Renal pelvis (tissue), 4 donors: ENCODE data around the gene PKP3. TPM values are rescaled to one million over a fixed set of nuclear protein-coding genes. Genes with fewer than 3 reads are reported as not detected.

Experiments used
- DNase-seq: peaks from one replicate; pipeline ENCODE4 v3.0.0-alpha.2; 2013
- polyA plus RNA-seq, 3 donors: library from polyadenylated mRNA; unstranded; fragments of 120-200 nt; gene quantifications; one replicate each; pipeline ENCODE4 v1.2.1, GENCODE V29; 2013; ENCODE audit not compliant: insufficient read length in 3 of 3

PKP3 gene
- polyA plus RNA-seq, 3 donors, result 6.5 to 7.0 (median 6.7) TPM

DNA sequence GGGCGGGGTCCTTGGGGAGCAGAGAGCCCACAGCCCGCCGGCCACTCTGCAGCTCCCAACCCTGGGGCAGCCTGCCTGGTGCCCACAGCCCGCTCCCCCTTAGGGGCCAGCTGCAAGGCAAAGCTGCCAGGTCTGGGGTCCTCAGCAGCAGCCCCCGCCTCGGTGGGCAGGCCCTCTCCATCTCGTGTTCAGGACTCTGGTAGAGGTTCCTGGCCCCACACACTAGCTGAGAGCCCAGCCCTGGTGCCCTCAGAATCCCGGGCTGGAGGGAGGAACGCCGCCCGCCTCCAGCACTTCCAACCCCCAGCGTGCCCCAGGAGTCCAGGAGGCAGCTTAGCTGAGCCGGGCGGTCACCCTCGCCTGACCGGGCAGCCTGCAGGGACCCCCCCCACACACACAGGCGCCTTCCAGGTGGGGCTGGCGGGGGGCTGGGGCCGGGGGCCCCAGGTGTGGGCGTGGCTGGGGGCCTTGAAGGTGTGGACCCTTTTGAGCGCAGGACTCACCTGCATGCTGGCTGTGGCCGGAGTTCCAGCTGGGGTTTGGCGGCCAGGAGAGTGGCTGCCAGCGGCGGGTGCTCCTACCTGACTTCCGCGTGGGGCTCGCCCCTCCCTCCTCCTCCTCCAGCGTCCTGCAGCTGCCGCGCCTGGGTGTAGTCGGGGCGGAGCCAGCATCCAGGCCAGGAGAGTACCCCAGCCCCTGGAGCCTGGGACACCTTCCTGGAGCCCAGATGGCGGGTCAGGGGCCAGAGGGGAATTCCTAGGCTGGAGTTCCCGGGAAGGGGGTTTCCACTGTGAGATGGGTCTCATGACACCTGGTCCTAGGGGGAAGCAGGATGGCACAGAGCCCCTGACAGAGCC lies 47.6 kb downstream of the PKP3 start, which contains the start of gene ANO9:
TSS of gene ANO9 (minus strand) at position 594 of the 857 bp plus-strand sequence. CDS start at position 509, 85 bp downstream.
- DNase-seq, result no peak

DNA sequence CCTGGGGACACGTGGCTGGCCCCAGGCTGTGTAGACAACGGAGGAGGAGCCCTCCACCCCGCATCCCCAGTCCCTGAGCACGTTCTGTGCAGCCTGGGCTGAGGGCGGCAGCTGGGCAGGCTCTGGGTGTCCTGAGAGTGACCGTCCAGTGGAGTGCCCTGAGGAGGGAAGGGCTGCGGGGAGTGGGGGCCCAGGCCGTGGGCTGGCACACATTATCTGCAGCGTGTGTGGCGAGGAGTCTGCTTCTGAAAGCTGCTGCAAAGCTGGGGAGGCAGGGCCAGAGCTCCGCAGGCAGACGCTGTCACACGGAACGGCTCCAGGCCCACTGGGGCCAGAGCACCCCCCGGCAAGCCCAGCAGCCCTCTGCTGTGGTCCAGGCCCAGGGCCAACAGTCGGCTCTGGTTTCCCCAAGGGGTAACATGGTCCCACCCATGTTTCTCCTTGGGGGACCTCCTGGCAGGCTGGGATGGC lies 48.6 kb downstream of the PKP3 start:
- no peak for DNase-seq

DNA sequence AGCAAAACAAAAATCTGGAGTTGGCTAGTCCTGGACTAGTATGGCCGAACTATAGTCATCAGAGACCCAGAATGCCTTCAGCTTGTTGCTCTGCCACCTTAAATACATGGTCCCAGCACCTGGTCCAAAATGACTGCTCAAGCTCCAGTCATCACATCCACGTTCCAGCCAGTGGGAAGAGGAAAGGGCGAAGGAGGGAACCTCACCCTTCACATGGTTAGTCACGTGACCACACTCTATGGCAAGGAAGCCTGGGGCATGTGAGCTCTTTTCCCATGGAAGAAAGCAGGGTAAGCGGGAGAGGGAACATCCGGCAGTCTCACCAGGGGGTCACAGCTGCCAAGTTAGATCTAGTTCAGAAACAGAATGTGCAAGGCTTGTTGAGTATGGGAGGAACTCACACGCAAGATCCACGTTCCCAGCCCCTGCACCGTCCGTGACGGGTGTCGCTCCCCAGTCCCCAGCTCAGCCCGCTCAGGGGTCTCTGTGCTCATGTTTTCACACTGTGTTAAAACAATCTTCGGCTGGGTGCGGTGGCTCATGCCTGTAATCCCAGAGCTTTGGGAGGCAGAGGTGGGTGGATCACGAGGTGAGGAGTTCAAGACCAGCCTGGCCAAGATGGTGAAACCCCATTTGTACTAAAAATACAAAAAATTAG lies 49.7 kb downstream of the PKP3 start:
- no peak for DNase-seq

DNA sequence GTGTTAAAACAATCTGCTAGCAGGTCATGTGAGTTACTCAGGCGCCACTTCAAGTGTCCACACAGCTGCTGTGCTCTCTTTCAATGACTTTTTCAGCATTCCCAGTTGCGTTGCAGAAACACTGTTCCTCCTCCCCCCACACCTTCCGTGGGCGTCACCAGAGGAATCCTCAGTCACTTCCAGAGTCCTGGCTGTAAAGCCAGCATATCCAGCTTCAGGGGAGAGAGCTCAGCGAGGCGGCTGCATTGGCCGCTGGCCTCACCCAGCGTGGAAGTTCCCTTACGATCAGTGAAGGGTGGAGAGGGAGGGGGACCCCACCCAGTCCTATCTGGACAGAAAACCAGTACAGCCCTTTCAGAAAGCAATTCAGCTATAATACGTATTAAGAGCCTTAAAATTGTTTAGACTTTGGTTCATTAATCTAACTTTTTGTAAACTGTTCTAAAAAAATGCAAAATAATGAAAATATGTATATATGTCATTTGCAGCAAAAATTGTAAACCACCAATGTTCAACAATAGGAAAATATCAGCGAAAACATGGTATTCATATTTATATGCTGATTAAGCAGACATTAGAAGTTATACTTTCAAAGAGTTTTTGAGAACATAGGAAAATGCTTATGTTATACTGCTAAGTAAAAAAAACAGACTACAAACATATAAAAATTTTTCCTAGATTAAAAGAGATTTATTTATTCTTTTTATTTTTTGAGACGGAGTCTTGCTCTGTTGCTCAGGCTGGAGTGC lies 50.6 kb downstream of the PKP3 start:
- DNase-seq, result no peak

DNA sequence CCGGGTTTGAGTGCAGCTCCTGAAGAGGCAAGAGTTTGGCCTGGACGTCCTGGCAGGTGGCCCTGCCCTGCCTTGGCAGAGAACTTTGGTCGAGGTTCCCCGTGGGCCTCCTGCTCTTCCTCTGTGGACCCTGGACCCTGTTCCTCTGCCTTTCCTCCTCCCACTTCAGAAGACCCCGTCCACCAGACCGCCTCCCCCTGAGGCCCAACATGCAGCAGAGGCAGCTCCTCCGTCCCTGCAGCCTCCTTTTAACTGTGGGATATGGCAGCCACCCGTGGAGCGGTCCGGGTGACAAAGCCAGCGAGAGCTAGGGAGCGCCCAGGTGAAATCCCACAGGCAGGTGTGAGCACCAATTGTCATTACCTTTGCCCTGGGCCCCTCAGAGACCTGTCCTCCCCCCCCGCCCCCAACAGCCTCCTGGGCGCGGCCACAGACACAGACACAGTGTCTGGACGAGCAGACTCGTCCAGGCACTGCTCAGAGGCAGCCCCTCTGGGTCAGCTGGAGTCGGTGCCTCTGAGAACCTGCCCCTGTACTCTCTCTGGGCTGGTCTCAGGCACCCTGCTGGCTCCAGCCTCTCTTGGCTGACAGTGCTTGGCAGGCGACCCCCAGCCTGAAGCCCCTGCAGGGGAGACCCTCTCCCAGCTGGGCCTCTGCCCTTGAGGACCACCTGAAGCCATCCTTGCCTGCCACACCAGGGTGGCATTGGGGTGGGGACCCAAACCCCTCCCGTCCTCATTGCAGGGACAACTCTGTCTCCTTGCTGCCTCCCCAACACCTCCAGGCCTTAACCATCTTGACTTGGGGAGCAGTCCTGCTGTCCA lies 52.0 kb downstream of the PKP3 start:
- DNase-seq, result no peak

DNA sequence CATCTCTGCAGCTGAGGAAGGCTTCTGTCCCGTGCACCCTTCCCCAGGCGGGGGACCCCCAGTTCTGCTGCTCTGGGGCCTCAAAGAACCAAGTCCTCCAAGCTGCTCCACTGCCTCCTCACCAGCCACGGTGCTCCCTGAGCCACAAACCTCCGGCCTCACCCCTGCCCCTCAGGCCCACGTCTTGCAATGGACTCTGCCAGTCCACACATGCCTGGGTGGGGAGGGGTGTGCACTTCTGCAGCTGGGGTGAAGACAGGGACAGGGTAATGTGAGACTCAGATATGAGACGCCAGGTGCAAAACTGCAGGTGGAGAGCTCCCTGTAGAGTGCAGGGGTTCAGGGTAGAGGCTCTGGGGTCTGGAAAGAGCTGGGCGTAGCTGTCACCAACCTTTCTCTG lies 52.9 kb downstream of the PKP3 start:
- no peak for DNase-seq

DNA sequence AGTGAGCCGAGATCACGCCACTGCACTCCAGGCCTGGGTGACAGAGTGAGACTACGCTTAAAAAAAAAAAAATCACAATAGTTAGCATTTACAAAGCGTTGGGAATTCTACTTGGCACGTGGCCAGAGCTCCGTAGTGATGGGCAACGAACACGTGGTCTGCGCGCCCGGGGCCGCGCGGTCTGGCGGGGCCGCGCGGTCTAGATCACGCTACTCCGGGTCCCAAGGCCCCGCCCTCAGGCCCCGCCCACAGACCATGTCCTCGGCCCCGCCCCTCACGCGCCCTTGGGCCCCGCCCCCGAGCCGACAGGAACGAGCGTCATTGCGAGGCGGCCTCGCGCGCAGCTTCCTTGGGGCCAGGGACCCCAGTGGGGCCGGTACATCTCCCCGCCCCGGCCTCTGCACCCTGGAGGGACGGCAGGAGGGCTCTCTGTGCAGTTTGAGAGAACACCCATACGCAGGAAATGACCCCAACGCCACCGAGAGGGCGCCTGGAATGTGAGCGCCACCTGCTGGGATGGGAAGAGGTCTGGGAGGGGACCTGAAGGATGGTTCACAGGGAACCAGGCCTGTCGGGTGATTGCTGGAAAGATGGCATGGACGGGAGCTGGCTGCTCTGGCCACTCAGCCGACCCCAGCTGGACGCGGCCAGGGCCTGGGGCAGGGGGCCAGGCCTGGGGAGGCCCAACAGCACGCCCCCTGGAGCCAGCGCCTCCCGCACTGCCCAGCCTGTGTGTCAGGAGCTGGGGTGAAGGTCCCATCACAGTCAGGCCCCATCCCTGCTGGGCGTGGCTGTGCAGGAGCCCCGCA lies 54.1 kb downstream of the PKP3 start:
- DNase-seq, result peak; percentile 92

DNA sequence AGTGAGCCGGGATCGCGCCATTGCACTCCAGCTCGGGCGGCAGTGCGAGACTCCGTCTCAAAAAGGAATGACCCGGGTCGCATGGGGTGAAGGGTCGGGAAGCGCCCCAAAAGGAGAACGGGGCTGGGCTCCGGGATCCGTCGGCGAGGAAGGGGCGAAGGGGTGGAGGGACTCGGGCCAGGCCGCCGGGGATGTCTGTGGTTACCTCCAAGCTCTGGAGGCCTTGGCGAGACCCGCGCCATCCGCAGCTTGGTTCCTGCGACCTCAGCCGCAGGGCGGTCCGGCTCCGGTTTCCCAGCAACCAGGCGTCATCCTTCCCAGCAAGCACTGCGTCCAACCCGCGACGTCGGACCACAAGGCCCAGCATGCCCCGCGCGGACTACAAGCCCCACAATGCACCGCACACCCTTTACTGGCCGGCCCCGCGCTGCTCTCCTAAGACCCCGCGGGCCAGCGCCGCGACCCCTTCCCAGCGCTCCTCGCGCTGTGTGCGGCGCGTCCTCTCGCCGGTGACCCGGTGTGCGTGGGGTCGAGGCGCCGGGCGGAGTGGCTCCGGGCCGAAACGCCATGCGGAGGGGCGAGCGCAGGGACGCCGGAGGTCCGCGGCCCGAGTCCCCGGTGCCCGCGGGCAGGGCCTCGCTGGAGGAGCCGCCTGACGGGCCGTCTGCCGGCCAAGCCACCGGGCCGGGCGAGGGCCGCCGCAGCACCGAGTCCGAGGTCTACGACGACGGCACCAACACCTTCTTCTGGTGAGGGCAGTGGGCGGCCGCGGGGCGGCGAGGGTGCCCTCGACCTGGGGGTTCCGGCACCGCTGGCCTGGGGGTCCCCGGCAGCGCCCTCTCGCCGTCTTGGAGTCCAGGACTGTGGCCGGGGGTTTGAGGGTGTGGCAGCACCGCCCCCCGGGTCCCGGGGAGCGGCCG lies 56.1 kb downstream of the PKP3 start, which contains the start of gene PTDSS2:
TSS of gene PTDSS2 (plus strand) at position 391 of the 920 bp plus-strand sequence. CDS start at position 568, 177 bp downstream.
- peak; percentile 97 for DNase-seq

DNA sequence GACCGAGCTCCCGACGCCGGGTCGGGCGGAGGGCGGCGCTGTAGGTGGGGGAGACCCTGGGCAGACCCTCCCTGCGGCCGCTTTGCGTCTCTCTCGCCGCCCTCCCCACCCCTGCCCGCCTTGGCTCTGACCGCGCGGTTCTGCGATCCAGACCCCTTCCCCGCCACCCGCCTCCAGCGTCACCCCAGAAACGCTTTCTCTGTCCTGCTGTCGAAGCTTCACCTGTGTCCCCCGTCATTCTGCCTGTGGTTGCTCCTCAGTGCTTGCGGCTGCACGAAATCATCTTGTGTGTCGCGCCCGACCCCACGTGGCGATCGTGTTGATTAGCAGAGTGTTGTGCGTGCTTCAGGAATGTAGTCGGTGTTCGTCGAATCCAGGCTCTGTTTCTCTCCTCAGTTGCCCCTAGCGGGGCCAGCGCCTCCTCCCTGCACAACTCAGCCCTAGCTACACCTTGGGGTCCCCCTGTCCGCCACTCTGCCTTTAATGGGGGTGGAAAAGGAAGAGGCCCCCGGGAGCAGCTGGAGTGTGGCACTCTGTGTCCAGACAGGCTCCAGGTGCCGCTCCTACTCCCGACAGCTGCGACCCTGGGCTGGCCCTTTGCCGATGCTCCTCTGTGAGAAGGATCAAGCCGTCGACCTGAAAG lies 56.9 kb downstream of the PKP3 start:
- DNase-seq, result peak; percentile 72

DNA sequence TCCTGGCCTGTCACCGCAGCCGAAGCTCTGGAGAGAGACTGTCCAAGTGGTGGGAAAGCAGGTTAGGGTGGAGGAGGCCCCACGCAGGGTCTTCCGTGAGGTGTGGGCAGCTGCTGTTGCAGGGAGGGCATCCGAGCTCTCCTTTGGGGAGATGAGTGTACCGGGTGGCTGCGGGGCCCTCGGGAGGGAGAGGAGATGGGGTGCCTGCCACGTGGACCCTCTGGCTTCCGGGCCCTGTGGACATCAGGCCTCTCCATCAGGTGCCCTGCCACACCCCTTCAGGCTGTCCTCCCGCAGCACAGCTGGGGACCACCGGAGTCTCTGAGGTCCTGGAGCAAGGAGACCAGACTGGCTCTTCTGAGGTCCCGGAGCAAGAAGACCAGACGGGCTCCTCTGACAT lies 57.7 kb downstream of the PKP3 start:
- DNase-seq, result no peak

DNA sequence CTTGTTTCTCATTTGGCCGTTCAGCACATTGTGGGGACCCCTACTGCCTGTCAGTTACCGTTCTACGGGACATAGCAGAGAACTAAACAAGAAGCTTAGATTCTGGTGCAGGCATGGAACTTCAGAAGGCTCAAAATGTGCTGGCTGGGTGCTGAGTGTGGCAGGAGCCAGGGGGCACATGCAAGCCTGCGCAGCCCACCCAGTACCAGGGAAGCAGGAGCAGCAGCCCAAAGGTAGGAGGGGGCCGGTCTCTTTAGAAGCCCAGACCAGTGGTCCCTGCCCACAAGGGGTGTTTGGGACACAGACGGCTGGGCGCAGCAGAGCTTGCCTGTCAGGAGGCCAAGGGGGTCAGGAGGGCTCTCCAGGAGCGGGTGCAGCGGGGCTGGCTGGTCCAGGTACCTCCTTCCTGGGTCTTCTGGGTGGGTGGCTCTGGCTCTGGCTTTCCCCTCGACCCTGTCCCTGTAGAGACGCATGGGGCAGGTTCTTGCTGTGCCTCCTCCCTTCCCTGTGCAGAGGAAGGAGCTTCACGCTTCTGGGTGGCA lies 58.3 kb downstream of the PKP3 start:
- no peak for DNase-seq

DNA sequence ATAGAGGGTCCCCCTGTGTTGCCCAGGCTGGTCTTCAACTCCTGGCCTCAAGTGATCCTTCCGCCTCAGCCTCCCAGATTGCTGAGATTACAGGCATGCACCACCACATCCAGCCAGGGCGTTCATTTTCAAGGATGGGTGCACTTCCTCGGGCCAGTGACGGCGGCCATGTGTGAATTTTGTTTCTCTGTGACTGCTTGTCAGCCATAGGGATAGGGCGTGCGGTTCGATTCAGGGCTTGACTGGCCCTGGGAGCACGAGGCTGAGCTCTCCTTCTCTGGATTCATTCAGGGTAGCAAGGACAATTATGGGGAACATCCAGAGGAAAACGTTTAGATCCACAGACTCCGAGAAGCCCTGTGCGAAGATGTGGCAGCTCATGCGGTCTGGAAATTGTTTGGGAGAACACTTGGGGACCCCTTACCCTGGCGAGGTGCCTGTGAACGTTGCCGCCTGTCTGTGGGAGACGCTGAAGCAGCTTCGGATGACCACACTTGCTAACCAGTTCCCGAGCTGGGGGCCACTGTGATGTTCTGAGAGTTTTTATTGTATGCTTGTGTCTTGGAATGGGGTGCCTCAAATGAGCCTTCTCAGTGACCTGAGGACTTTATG lies 59.0 kb downstream of the PKP3 start:
- DNase-seq, result no peak

DNA sequence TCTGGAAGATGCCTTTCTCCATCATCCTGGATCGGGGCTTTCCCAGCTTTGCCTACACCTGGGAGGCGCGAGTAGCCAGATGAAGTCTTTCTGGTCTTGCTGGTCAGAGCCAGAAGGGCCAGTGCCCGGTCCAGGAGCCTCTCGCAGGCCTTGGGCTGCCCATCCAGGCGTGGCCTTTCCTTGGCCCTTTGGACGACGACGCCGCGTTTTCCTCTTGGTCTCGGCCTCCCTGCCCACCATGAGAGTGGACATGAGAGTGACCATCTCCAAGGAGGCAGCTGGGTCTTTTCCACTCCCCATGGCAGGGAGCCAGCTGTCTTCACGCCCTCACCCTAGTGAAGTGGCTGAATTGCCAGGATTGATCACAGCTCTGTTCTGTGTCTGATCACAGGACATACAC lies 59.6 kb downstream of the PKP3 start:
- no peak for DNase-seq

DNA sequence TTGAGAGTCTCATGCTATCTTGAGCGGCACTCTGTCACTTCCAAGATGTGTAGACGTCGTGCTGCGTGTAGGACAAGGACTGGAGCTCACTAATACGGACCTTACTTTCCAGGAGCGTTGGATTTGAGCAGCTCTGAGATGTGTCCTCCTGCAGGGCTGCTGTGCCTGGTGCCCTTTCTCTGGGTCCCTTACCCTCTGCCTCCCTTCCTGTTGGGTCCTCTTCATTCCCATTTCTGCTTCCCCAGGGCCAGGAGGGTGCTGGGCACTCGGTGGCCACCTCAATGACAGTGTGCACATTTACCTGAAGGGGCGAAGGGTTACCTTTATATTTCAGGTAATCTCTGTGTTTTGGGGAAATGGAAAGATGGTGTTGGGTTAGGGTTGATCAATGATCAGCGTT lies 60.0 kb downstream of the PKP3 start:
- no peak for DNase-seq
